ENCODE measurements around the gene CACNA2D3.

Gene CACNA2D3

GRCh38 chr3:54836871-54837270 lies 714.5 kb downstream of the CACNA2D3 start:
- DNase-seq (ENCODE audit: insufficient read length, low spot score) (no peak), FAIRE-seq (no peak)
- TF ChIP-seq TAF1 (IDR thresholded peaks at IDR 0.05; ENCODE audit: low read depth, low read length) (no peak), SPI1 (IDR thresholded peaks at IDR 0.05; ENCODE audit: low read depth, low read length) (no peak), PAX5 (IDR thresholded peaks at IDR 0.05; ENCODE audit: insufficient read depth, low read length, severe bottlenecking) (no peak), POLR2AphosphoS5 (IDR thresholded peaks at IDR 0.05; ENCODE audit: low read depth, low read length) (no peak), POU2F2 (IDR thresholded peaks at IDR 0.05; ENCODE audit: low read depth, low read length) (no peak), POLR2A (IDR thresholded peaks at IDR 0.05; ENCODE audit: low read depth, low read length) (no peak)

- TF ChIP-seq POLR2A (IDR thresholded peaks at IDR 0.05; ENCODE audit: low read depth, low read length): no peak
- no peak for TF ChIP-seq TAF1 (IDR thresholded peaks at IDR 0.05; ENCODE audit: low read depth, low read length)
- no peak for TF ChIP-seq POLR2AphosphoS5 (IDR thresholded peaks at IDR 0.05; ENCODE audit: low read depth, low read length)
- no peak for TF ChIP-seq SPI1 (IDR thresholded peaks at IDR 0.05; ENCODE audit: low read depth, low read length)
- no peak for TF ChIP-seq POU2F2 (IDR thresholded peaks at IDR 0.05; ENCODE audit: low read depth, low read length)
- no peak for TF ChIP-seq PAX5 (IDR thresholded peaks at IDR 0.05; ENCODE audit: insufficient read depth, low read length, severe bottlenecking)
- no peak for FAIRE-seq
- no peak for DNase-seq (ENCODE audit: insufficient read length, low spot score)
These were observed 715.6 kb downstream of the CACNA2D3 start for GRCh38 chr3:54837964-54838363.

GRCh38 chr3:54841471-54841870 lies 719.1 kb downstream of the CACNA2D3 start:
- no peak for DNase-seq (ENCODE audit: insufficient read length, low spot score)
- TF ChIP-seq POLR2AphosphoS5 (IDR thresholded peaks at IDR 0.05; ENCODE audit: low read depth, low read length): no peak
- TF ChIP-seq SPI1 (IDR thresholded peaks at IDR 0.05; ENCODE audit: low read depth, low read length): no peak
- no peak for TF ChIP-seq POLR2A (IDR thresholded peaks at IDR 0.05; ENCODE audit: low read depth, low read length)
- no peak for TF ChIP-seq POU2F2 (IDR thresholded peaks at IDR 0.05; ENCODE audit: low read depth, low read length)
- TF ChIP-seq PAX5 (IDR thresholded peaks at IDR 0.05; ENCODE audit: insufficient read depth, low read length, severe bottlenecking): no peak
- no peak for TF ChIP-seq TAF1 (IDR thresholded peaks at IDR 0.05; ENCODE audit: low read depth, low read length)
- FAIRE-seq: no peak

- TF ChIP-seq SPI1 (IDR thresholded peaks at IDR 0.05; ENCODE audit: low read depth, low read length) (no peak), TAF1 (IDR thresholded peaks at IDR 0.05; ENCODE audit: low read depth, low read length) (no peak), POU2F2 (IDR thresholded peaks at IDR 0.05; ENCODE audit: low read depth, low read length) (no peak), PAX5 (IDR thresholded peaks at IDR 0.05; ENCODE audit: insufficient read depth, low read length, severe bottlenecking) (no peak), POLR2A (IDR thresholded peaks at IDR 0.05; ENCODE audit: low read depth, low read length) (no peak), POLR2AphosphoS5 (IDR thresholded peaks at IDR 0.05; ENCODE audit: low read depth, low read length) (no peak)
- FAIRE-seq: no peak
- DNase-seq (ENCODE audit: insufficient read length, low spot score): no peak
These were observed 721.0 kb downstream of the CACNA2D3 start for GRCh38 chr3:54843352-54843751.

GRCh38 chr3:54844211-54844610 lies 721.9 kb downstream of the CACNA2D3 start:
- DNase-seq (ENCODE audit: insufficient read length, low spot score) (no peak), FAIRE-seq (no peak)
- TF ChIP-seq SPI1 (IDR thresholded peaks at IDR 0.05; ENCODE audit: low read depth, low read length) (no peak), PAX5 (IDR thresholded peaks at IDR 0.05; ENCODE audit: insufficient read depth, low read length, severe bottlenecking) (no peak), POU2F2 (IDR thresholded peaks at IDR 0.05; ENCODE audit: low read depth, low read length) (no peak), POLR2A (IDR thresholded peaks at IDR 0.05; ENCODE audit: low read depth, low read length) (no peak), TAF1 (IDR thresholded peaks at IDR 0.05; ENCODE audit: low read depth, low read length) (no peak), POLR2AphosphoS5 (IDR thresholded peaks at IDR 0.05; ENCODE audit: low read depth, low read length) (no peak)

GRCh38 chr3:54845011-54845410 lies 722.7 kb downstream of the CACNA2D3 start:
- TF ChIP-seq TAF1 (IDR thresholded peaks at IDR 0.05; ENCODE audit: low read depth, low read length) (no peak), POLR2AphosphoS5 (IDR thresholded peaks at IDR 0.05; ENCODE audit: low read depth, low read length) (no peak), SPI1 (IDR thresholded peaks at IDR 0.05; ENCODE audit: low read depth, low read length) (no peak)
- FAIRE-seq (no peak), DNase-seq (ENCODE audit: insufficient read length, low spot score) (no peak)

GRCh38 chr3:54845551-54845950 lies 723.2 kb downstream of the CACNA2D3 start:
- DNase-seq (ENCODE audit: insufficient read length, low spot score): no peak
- FAIRE-seq: no peak
- no peak for TF ChIP-seq TAF1 (IDR thresholded peaks at IDR 0.05; ENCODE audit: low read depth, low read length)
- TF ChIP-seq POLR2A (IDR thresholded peaks at IDR 0.05; ENCODE audit: low read depth, low read length): no peak
- no peak for TF ChIP-seq PAX5 (IDR thresholded peaks at IDR 0.05; ENCODE audit: insufficient read depth, low read length, severe bottlenecking)
- no peak for TF ChIP-seq POU2F2 (IDR thresholded peaks at IDR 0.05; ENCODE audit: low read depth, low read length)
- TF ChIP-seq SPI1 (IDR thresholded peaks at IDR 0.05; ENCODE audit: low read depth, low read length): no peak
- TF ChIP-seq POLR2AphosphoS5 (IDR thresholded peaks at IDR 0.05; ENCODE audit: low read depth, low read length): no peak

- no peak for DNase-seq (ENCODE audit: insufficient read length, low spot score)
These were observed 723.8 kb downstream of the CACNA2D3 start for GRCh38 chr3:54846119-54846518.

GRCh38 chr3:54847361-54847760 lies 725.0 kb downstream of the CACNA2D3 start:
- FAIRE-seq (no peak), DNase-seq (ENCODE audit: insufficient read length, low spot score) (no peak)
- TF ChIP-seq POLR2A (IDR thresholded peaks at IDR 0.05; ENCODE audit: low read depth, low read length) (no peak), SPI1 (IDR thresholded peaks at IDR 0.05; ENCODE audit: low read depth, low read length) (no peak), TAF1 (IDR thresholded peaks at IDR 0.05; ENCODE audit: low read depth, low read length) (no peak), POLR2AphosphoS5 (IDR thresholded peaks at IDR 0.05; ENCODE audit: low read depth, low read length) (no peak), POU2F2 (IDR thresholded peaks at IDR 0.05; ENCODE audit: low read depth, low read length) (no peak), PAX5 (IDR thresholded peaks at IDR 0.05; ENCODE audit: insufficient read depth, low read length, severe bottlenecking) (no peak)

More at GRCh38 chr3:54846119-54846518, 723.8 kb downstream of the CACNA2D3 start:
- no peak for FAIRE-seq
- TF ChIP-seq PAX5 (IDR thresholded peaks at IDR 0.05; ENCODE audit: insufficient read depth, low read length, severe bottlenecking): no peak
- no peak for TF ChIP-seq POLR2AphosphoS5 (IDR thresholded peaks at IDR 0.05; ENCODE audit: low read depth, low read length)

GRCh38 chr3:54849360-54849759 lies 727.0 kb downstream of the CACNA2D3 start:
- DNase-seq (ENCODE audit: insufficient read length, low spot score): no peak
- no peak for TF ChIP-seq PAX5 (IDR thresholded peaks at IDR 0.05; ENCODE audit: insufficient read depth, low read length, severe bottlenecking)
- FAIRE-seq: no peak

Measured in GM12891 (cell line).